OCI-LY1 (cell line): ENCODE results near the gene OVOL2.
"Not testable (repeated sequence)": the region's sequence is repeated elsewhere in the genome, so short reads cannot be mapped to it uniquely, and the experiment has no call there.

ENCODE experiments used
- H2AFZ ChIP-seq: fragments of 200-600 bp; sonication (generic), shearing (Covaris generic); 2 replicates; pipeline ENCODE4 v1.6.0; 2014; ENCODE audit warnings: antibody characterized with exemption, mild to moderate bottlenecking, low read length
- H3F3A ChIP-seq: fragments of 200-600 bp; sonication (generic), shearing (Covaris generic); 2 replicates; pipeline ENCODE4 v1.6.0; 2014; ENCODE audit warnings: mild to moderate bottlenecking, antibody characterized with exemption, low read length, moderate library complexity; ENCODE audit not compliant: insufficient read depth
- H3K27ac ChIP-seq: fragments of 200-600 bp; sonication (generic); 2 replicates; pipeline ENCODE4 v1.5.1; 2014; ENCODE audit warnings: low read length, mixed run types, mild to moderate bottlenecking, low read depth; ENCODE audit not compliant: poor library complexity, severe bottlenecking
- H3K27me3 ChIP-seq: fragments of 200-600 bp; sonication (generic); 2 replicates; pipeline ENCODE4 v1.6.0; 2014; ENCODE audit warnings: antibody characterized with exemption, mild to moderate bottlenecking, low read length, moderate library complexity; ENCODE audit not compliant: insufficient read depth
- H3K36me3 ChIP-seq: fragments of 200-600 bp; sonication (generic); 2 replicates; pipeline ENCODE4 v1.6.1; 2014; ENCODE audit warnings: mild to moderate bottlenecking, antibody characterized with exemption, low read length, moderate library complexity, mixed read lengths; ENCODE audit not compliant: insufficient read depth
- H3K4me1 ChIP-seq: fragments of 200-600 bp; sonication (generic); 2 replicates; pipeline ENCODE4 v1.5.1; 2014; ENCODE audit warnings: mild to moderate bottlenecking, low read length, moderate library complexity; ENCODE audit not compliant: insufficient read depth, severe bottlenecking
- H3K4me2 ChIP-seq: fragments of 200-600 bp; sonication (generic), shearing (Covaris generic); 2 replicates; pipeline ENCODE4 v1.6.1; 2014; ENCODE audit warnings: low read length
- H3K4me3 ChIP-seq: fragments of 200-600 bp; sonication (generic); 2 replicates; pipeline ENCODE4 v1.5.1; 2014; ENCODE audit warnings: low read length, low read depth, mild to moderate bottlenecking, mixed read lengths; ENCODE audit not compliant: poor library complexity, severe bottlenecking
- H3K79me2 ChIP-seq: fragments of 200-600 bp; shearing (Covaris generic); 2 replicates; pipeline ENCODE4 v1.6.1; 2016; ENCODE audit warnings: mixed run types, low read length, mixed read lengths; ENCODE audit not compliant: insufficient read depth
- H3K9ac ChIP-seq: fragments of 200-600 bp; sonication (generic), shearing (Covaris generic); 2 replicates; pipeline ENCODE4 v1.6.1; 2014; ENCODE audit warnings: mild to moderate bottlenecking, low read length, mixed read lengths
- H3K9me2 ChIP-seq: fragments of 200-600 bp; sonication (generic), shearing (Covaris generic); 2 replicates; pipeline ENCODE4 v1.6.1; 2014; ENCODE audit warnings: low read depth, mild to moderate bottlenecking, low read length, mixed read lengths
- H3K9me3 ChIP-seq: fragments of 200-600 bp; shearing (Covaris generic); 2 replicates; pipeline ENCODE4 v1.6.1; 2014; ENCODE audit warnings: low read length, mixed read lengths
- H4K20me1 ChIP-seq: fragments of 200-600 bp; sonication (generic), shearing (Covaris generic); 2 replicates; pipeline ENCODE4 v1.6.0; 2016; ENCODE audit warnings: mild to moderate bottlenecking, low read length; ENCODE audit not compliant: insufficient read depth
- CTCF ChIP-seq: fragments of 200-600 bp; sonication (generic), shearing (Covaris generic); IDR thresholded peaks from 2 replicates; pipeline ENCODE4 v1.5.1; 2017; ENCODE audit warnings: mild to moderate bottlenecking, antibody characterized with exemption, low read length, moderate library complexity, mixed read lengths
- EZH2 ChIP-seq: fragments of 200-600 bp; sonication (generic), shearing (Covaris generic); IDR thresholded peaks from 2 replicates; pipeline ENCODE4 v1.8.0; 2017; ENCODE audit warnings: borderline replicate concordance, mixed run types, mild to moderate bottlenecking, antibody characterized with exemption, low read length, moderate library complexity, mixed read lengths

OVOL2 gene

GRCh38 chr20:18031050-18031449 is 26.7 kb downstream of the OVOL2 start:
- H3K4me3 ChIP-seq: no peak overlapping the region
- H3K27me3 ChIP-seq: peaks cover 4% of the 10 kb centered on the region; the same call in 1 of the 2 replicates
- H3K9me2 ChIP-seq: no peaks in the 10 kb centered on the region
- H3F3A ChIP-seq: no peaks in the 10 kb centered on the region
- H3K36me3 ChIP-seq: no peaks in the 10 kb centered on the region
- no peak overlapping the region for H3K9ac ChIP-seq
- H3K4me2 ChIP-seq: no peak overlapping the region
- no peak overlapping the region for H3K27ac ChIP-seq
- TF ChIP-seq EZH2 (no peak), CTCF (no peak)
- no peaks in the 10 kb centered on the region for H4K20me1 ChIP-seq
- no peaks in the 10 kb centered on the region for H3K4me1 ChIP-seq
- no peak overlapping the region for H2AFZ ChIP-seq
- no peaks in the 10 kb centered on the region for H3K79me2 ChIP-seq
- H3K9me3 ChIP-seq: no peaks in the 10 kb centered on the region

GRCh38 chr20:18030020-18030419 is 27.7 kb downstream of the OVOL2 start:
- H3K4me1 ChIP-seq: no peaks in the 10 kb centered on the region
- H3K4me3 ChIP-seq: no peak overlapping the region
- no peaks in the 10 kb centered on the region for H3K79me2 ChIP-seq
- no peaks in the 10 kb centered on the region for H3F3A ChIP-seq
- no peaks in the 10 kb centered on the region for H3K9me3 ChIP-seq
- H3K9ac ChIP-seq: no peak overlapping the region
- no peak overlapping the region for H3K4me2 ChIP-seq
- H3K27ac ChIP-seq: no peak overlapping the region
- TF ChIP-seq EZH2: no peak
- TF ChIP-seq CTCF: no peak
- H3K27me3 ChIP-seq: peaks cover 4% of the 10 kb centered on the region; the same call in 1 of the 2 replicates
- no peaks in the 10 kb centered on the region for H3K9me2 ChIP-seq
- H4K20me1 ChIP-seq: no peaks in the 10 kb centered on the region
- H2AFZ ChIP-seq: no peak overlapping the region
- no peaks in the 10 kb centered on the region for H3K36me3 ChIP-seq

GRCh38 chr20:18027011-18027410 is 30.7 kb downstream of the OVOL2 start:
- not testable (repeated sequence) for H3F3A ChIP-seq, H3K4me1 ChIP-seq, H3K9ac ChIP-seq, H4K20me1 ChIP-seq, H3K27ac ChIP-seq, H3K9me3 ChIP-seq, H3K4me3 ChIP-seq, H3K4me2 ChIP-seq, H3K9me2 ChIP-seq, H3K79me2 ChIP-seq, H2AFZ ChIP-seq, H3K36me3 ChIP-seq, H3K27me3 ChIP-seq

- no peak overlapping the region for H3K9ac ChIP-seq
- no peak overlapping the region for H3K4me3 ChIP-seq
- H3K36me3 ChIP-seq: no peaks in the 10 kb centered on the region
- no peak overlapping the region for H3K4me2 ChIP-seq
- H3K27ac ChIP-seq: no peak overlapping the region
- H2AFZ ChIP-seq: no peak overlapping the region
- no peaks in the 10 kb centered on the region for H3K79me2 ChIP-seq
- no peaks in the 10 kb centered on the region for H3K4me1 ChIP-seq
- no peaks in the 10 kb centered on the region for H3F3A ChIP-seq
- no peaks in the 10 kb centered on the region for H3K27me3 ChIP-seq
- H4K20me1 ChIP-seq: no peaks in the 10 kb centered on the region
- TF ChIP-seq CTCF (no peak), EZH2 (no peak)
- H3K9me2 ChIP-seq: no peaks in the 10 kb centered on the region
- H3K9me3 ChIP-seq: no peaks in the 10 kb centered on the region
Observed at GRCh38 chr20:18024606-18025127, 33.0 kb downstream of the OVOL2 start.
